Activated CD4-positive, alpha-beta T cell treated with anti-CD3 and anti-CD28 coated beads for 4 hours (primary cell): ENCODE data around the gene TBC1D25.

ENCODE experiments used
- DNase-seq, 2 donors: peaks; one replicate each; pipeline ENCODE4 v3.0.0-alpha.2; 2020

Gene TBC1D25

GRCh38 chrX:48611703-48612102 is 72.2 kb downstream of the TBC1D25 start:
- no peak for DNase-seq
